M059J (cell line): ENCODE measurements around the gene SPATA33. TPM values are rescaled to one million over a fixed set of nuclear protein-coding genes. Genes with fewer than 3 reads are reported as not detected.

ENCODE experiments used
- DNase-seq: peaks from one replicate; pipeline ENCODE4 v3.0.0-alpha.2; 2012; ENCODE audit warnings: low read depth
- total RNA-seq: library from RNA; depleted of rRNA; stranded (reverse); fragments of >200 nt; shearing (Covaris generic); gene quantifications from 2 replicates; pipeline ENCODE4 v1.2.3, GENCODE V29; 2014; rRNA removed

Gene SPATA33
- total RNA-seq, 1 experiment from 2014 or later: 6.9 TPM

DNA sequence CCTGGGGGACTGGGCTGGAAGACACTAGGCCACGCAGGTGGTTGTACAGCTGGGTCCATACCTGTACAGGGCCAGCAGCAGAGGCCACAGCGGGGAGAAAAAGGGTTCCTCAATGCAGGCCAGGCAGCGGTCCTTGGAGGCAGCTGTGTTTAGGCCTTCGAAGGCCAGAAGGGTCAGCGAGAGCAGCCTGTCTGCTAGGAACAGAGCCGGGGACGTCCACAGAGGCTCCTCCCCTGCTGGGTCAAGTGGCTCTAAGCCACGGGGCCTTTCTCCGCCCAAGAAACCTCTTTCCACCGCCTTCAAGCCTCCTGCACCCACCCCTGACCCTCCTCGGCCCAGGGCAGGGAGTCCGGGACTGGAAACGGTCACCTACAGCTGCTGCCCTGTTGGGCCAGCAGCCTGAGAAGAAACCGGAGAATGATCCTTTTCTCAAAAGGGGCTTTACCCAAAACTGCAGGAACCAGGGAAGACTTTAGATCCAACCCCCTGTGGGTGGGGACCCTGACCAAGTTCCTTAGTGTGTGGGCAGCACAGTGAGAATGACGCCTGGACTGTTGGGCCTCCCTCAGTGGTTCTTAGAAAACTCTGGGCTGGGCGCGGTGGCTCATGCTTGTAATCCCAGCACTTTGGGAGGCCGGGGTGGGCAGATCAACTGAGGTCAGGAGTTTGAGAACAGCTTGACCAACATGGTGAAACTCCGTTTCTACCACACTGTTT is 52.2 kb downstream of the SPATA33 start:
- DNase-seq: no peak

DNA sequence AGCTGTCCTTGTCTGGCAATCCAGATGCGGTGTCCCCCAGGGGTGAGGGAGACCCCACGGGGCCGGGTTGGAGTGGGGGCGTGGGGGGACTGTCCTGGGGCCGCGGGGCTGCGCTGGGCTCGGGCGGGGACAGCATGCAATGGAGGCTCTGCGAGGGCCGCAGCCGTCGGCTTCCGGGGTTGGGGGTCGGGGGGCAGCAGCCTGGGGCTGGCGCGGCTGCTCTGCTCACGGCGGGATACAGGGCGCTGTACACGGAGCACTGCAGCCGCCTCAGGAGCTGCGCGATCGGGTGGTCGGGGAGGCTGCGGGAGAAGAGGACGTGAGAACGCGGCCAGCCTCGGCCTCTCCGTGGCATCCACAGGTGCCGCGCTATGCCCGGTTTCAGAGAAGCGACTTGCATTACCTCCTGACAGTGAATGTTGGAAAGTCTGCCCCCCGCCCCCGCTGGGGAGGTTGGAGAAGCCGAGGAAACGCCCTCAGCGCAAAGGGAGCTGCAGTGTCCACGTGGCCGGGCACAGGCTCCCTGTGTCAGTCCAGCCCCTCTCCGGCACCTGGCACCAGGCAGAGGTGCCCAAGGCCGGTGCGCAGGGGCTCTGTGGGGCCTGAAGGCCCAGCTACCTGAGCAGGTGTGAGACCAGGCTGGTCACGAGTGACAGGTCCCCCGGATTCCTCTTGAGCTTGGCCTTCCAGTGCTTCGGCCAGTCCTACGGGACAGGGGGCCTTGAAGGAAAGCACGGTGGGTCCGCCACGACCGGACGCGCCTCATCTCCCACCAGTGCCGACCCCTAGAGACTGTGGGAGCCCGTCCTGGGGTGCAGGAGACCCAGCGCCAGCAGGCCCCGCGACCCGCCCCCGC is 53.3 kb downstream of the SPATA33 start:
- DNase-seq: no peak

GRCh38 chr16:89711601-89712273 is 54.1 kb downstream of the SPATA33 start:
- DNase-seq: no peak

DNA sequence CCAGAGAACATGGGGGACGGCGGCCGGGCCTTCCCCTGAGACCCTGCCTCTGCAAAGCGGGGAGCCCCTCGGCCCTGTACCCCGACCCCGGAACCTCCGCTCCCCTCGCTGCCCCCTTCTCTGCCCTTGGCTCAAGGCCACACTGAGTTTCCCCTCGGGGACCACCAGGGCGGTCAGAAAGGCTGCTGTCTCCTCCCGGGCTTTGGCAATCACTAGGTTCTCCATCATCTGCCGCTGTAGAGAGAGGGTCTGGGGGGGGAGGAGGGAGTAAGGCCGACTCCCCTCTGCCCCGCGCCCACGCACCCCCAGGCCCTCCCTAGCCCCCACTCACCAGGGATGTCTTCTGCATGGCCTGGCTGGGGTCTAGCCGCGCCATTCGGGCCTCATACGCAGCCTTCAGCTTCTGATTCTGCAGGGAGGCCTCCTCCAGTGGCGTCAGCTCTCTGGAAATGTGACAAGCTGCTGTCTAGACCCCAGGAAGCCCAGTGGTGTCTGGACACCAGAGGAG is 54.7 kb downstream of the SPATA33 start:
- no peak for DNase-seq

GRCh38 chr16:89716493-89716892 is 58.9 kb downstream of the SPATA33 start:
- no peak for DNase-seq

- DNase-seq: no peak
Measured at GRCh38 chr16:89716916-89717687, 59.5 kb downstream of the SPATA33 start.

GRCh38 chr16:89717688-89718505 is 60.3 kb downstream of the SPATA33 start:
- DNase-seq: no peak

Other genes with a start within 250 kb of the SPATA33 start
- 21.4 and 47.1 TPM in 2 replicates for gene ANKRD11, start 167.3 kb upstream of the SPATA33 start, total RNA-seq
- gene SPG7, start 149.4 kb upstream of the SPATA33 start, total RNA-seq: 69.6 and 77.5 TPM in 2 replicates
- gene RPL13, start 97.2 kb upstream of the SPATA33 start, total RNA-seq: 2,167 and 2,261 TPM in 2 replicates
- gene CPNE7, start 82.1 kb upstream of the SPATA33 start, total RNA-seq: 0.32 and 3.1 TPM in 2 replicates
- 0.79 TPM in 1 of 2 replicates, not detected in the other for gene DPEP1, start 44.2 kb upstream of the SPATA33 start, total RNA-seq
- gene CHMP1A, start 128 bp upstream of the SPATA33 start, total RNA-seq: 61.0 and 103 TPM in 2 replicates
- gene CDK10, start 28.9 kb downstream of the SPATA33 start, total RNA-seq: 11.6 and 19.6 TPM in 2 replicates
- gene SPATA2L, start 43.9 kb downstream of the SPATA33 start, total RNA-seq: 5.5 and 10.9 TPM in 2 replicates
- 6.6 and 7.0 TPM in 2 replicates for gene VPS9D1, start 63.1 kb downstream of the SPATA33 start, total RNA-seq
- gene ZNF276, start 63.7 kb downstream of the SPATA33 start, total RNA-seq: 3.0 and 6.9 TPM in 2 replicates
- gene FANCA, start 158.8 kb downstream of the SPATA33 start, total RNA-seq: 27.9 and 40.5 TPM in 2 replicates
- gene SPIRE2, start 170.6 kb downstream of the SPATA33 start, total RNA-seq: 1.1 and 2.3 TPM in 2 replicates
- gene TCF25, start 215.8 kb downstream of the SPATA33 start, total RNA-seq: 88.3 and 103 TPM in 2 replicates